Subcutaneous abdominal adipose tissue (tissue), 5 donors: Measurements from ENCODE around the gene GAS6.
A peak's percentile ranks its signal among the peaks of the same experiment; 100 is the strongest.
"Not testable (repeated sequence)": the region's sequence is repeated elsewhere in the genome, so short reads cannot be mapped to it uniquely, and the experiment has no call there.

Source experiments
- H3K27ac ChIP-seq: one replicate; pipeline ENCODE4 v1.7.0; 2013; ENCODE audit warnings: low read depth, mild to moderate bottlenecking, inconsistent platforms, low read length, moderate library complexity
- H3K27me3 ChIP-seq, 5 donors: one replicate each; pipeline ENCODE4 v1.7.0; 2013; ENCODE audit warnings: low read length in 5 of 5, inconsistent platforms in 1 of 5; ENCODE audit not compliant: control insufficient read depth in 5 of 5, insufficient read depth in 4 of 5
- H3K36me3 ChIP-seq, 5 donors: one replicate each; pipeline ENCODE4 v1.7.0; 2013; ENCODE audit warnings: low read length in 5 of 5; ENCODE audit not compliant: control insufficient read depth in 5 of 5, insufficient read depth in 5 of 5
- H3K4me1 ChIP-seq, 5 donors: one replicate each; pipeline ENCODE4 v1.7.0; 2013; ENCODE audit warnings: low read length in 5 of 5, mild to moderate bottlenecking in 3 of 5, moderate library complexity in 1 of 5; ENCODE audit not compliant: control insufficient read depth in 5 of 5, insufficient read depth in 5 of 5
- H3K4me3 ChIP-seq, 5 donors: one replicate each; pipeline ENCODE4 v1.7.0; 2013; ENCODE audit warnings: low read length in 5 of 5, low read depth in 1 of 5
- H3K9ac ChIP-seq, 5 donors: one replicate each; pipeline ENCODE4 v1.7.0; 2013; ENCODE audit warnings: low read length in 5 of 5, mild to moderate bottlenecking in 4 of 5, moderate library complexity in 3 of 5
- H3K9me3 ChIP-seq, 5 donors: one replicate each; pipeline ENCODE4 v1.7.0; 2013; ENCODE audit warnings: low read length in 5 of 5; ENCODE audit not compliant: control insufficient read depth in 5 of 5
- donor health status: healthy.
- donor health status: healthy.
- donor health status: healthy.
- donor health status: healthy.
- donor health status: healthy.

GAS6 gene

GRCh38 chr13:113874579-113875428 is 10.9 kb upstream of the GAS6 start:
- H3K27me3 ChIP-seq: peaks cover 0 to 13% (median 6%) of the 10 kb centered on the region in 5 donors
- H3K4me3 ChIP-seq: no peak overlapping the region
- no peak overlapping the region for H3K9ac ChIP-seq
- no peak overlapping the region for H3K27ac ChIP-seq
- H3K4me1 ChIP-seq: peaks cover 0 to 16% (median 3%) of the 10 kb centered on the region in 5 donors
- no peaks in the 10 kb centered on the region for H3K36me3 ChIP-seq
- H3K9me3 ChIP-seq: no peaks in the 10 kb centered on the region

DNA sequence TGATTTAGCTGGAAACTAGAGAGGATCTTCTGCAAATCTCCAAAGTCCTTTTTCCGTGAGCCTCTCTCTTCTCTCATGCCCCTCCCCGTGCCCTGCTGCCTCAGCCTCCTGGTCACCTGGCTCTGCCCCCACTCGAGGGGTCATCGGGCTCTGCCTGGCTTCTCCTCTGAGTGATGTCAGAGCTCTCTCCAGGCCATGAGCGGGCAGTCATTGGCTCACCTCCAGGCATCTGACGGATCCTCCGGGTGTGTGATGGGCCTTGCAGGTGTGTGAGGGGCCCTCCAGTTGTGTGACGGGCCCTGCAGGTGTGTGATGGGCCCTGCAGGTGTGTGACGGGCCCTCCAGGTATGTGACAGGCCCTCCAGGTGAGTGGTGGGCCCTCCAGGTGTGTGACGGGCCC is 10.3 kb upstream of the GAS6 start:
- no peaks in the 10 kb centered on the region for H3K36me3 ChIP-seq
- H3K9ac ChIP-seq: no peak overlapping the region
- H3K4me1 ChIP-seq: peaks cover 0 to 10% (median 0%) of the 10 kb centered on the region in 5 donors
- no peak overlapping the region for H3K4me3 ChIP-seq
- no peaks in the 10 kb centered on the region for H3K9me3 ChIP-seq
- no peak overlapping the region for H3K27ac ChIP-seq
- H3K27me3 ChIP-seq: peaks cover 0 to 13% (median 6%) of the 10 kb centered on the region in 5 donors

DNA sequence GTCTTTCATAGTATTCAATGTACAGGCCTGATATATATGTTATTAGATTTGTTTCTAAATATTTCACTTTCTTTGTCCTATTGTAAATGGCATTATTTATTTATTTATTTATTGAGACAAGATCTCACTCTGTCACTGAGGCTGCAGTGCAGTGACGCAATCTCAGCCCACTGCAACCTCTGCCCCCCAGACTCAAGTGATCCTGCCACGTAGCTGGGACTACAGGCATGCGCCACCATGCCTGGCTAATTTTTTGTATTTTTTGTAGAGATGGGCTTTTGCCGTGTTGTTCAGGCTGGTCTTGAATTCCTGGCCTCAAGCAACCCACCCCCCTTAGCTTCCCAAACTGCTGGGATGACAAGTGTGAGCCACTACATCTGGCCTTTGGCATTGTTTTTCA is 5.4 kb upstream of the GAS6 start:
- Histone ChIP-seq H3K4me1 (peaks cover under 1 to 6% (median 6%) of the 10 kb centered on the region in 5 donors), H3K9me3 (no peaks in the 10 kb centered on the region), H3K36me3 (no peaks in the 10 kb centered on the region), H3K9ac (no peak overlapping the region), H3K27me3 (peaks cover 0 to 5% (median 0%) of the 10 kb centered on the region in 5 donors), H3K27ac (no peak overlapping the region), H3K4me3 (no peak overlapping the region)

- peaks cover 2 to 15% (median 11%) of the 10 kb centered on the region in 5 donors for H3K4me1 ChIP-seq
- not testable (repeated sequence) for H3K27me3 ChIP-seq, H3K9ac ChIP-seq, H3K27ac ChIP-seq, H3K4me3 ChIP-seq, H3K36me3 ChIP-seq, H3K9me3 ChIP-seq
Measured at GRCh38 chr13:113867913-113868312, 4.0 kb upstream of the GAS6 start.

DNA sequence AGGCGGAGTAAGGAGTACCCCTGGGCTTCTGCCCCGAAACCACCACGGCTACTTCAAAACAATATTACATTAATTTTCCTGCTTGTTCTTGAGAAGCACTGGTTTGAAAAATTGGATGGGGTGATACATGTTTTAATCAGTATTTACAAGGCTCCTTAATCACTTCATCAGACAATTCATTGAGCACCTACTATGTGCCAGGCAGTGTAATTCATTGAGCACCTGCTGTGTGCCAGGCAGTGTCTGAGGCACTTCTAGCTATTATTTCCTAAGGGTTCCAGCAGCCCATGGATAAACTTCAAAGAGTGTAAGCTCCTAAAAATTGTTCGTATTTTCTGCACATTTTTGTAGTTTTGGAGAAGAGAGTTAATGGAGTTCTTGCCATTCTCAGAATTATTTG is 1.6 kb upstream of the GAS6 start:
- H3K9me3 ChIP-seq: no peaks in the 10 kb centered on the region
- H3K4me1 ChIP-seq: peaks cover 2 to 36% (median 34%) of the 10 kb centered on the region in 5 donors
- H3K27me3 ChIP-seq: peaks cover 0 to 3% (median 0%) of the 10 kb centered on the region in 5 donors
- peaks cover 0 to 8% (median 0%) of the 10 kb centered on the region in 5 donors for H3K36me3 ChIP-seq
- no peak overlapping the region for H3K9ac ChIP-seq
- no peak overlapping the region for H3K4me3 ChIP-seq
- no peak overlapping the region for H3K27ac ChIP-seq

DNA sequence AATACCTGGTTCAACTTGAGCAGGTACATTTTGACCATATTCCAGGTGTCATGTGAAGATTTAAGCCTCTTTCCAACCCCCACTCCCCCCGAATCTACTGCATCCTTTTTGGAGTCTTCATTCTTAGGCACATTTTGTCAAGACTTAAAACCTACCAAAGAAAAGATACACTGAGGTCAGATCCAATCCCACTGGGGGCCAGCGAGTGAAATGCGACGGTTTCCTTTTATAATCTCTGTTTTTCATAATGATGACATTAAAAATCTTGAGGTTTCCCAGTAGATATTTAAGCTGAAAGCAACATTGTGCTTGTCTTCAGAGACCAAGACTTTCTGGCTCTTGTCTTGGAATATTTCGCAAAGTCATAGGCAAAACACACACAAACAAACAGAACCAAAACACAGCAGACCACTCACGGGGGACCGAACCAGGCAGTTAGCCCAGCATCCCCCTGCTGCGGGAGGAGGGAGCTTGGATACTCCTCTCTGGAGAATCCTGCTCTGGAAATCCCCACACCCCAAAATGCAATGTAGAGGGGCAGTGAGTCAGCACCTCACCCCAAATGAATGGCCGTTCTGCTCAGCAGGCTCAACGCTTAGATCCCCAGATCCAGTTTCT is 506 bp upstream of the GAS6 start:
- H3K27me3 ChIP-seq: peaks cover 0 to 3% (median 0%) of the 10 kb centered on the region in 5 donors
- H3K4me3 ChIP-seq: peak overlapping the region; percentile 67 to 86 (median 79)
- peak overlapping the region; percentile 50 for H3K27ac ChIP-seq
- peaks cover 2 to 36% (median 34%) of the 10 kb centered on the region in 5 donors for H3K4me1 ChIP-seq
- peaks cover 0 to 11% (median 0%) of the 10 kb centered on the region in 5 donors for H3K36me3 ChIP-seq
- H3K9ac ChIP-seq: peak overlapping the region in 4 of 5 donors; percentile 63 to 76 (median 72)
- H3K9me3 ChIP-seq: no peaks in the 10 kb centered on the region

DNA sequence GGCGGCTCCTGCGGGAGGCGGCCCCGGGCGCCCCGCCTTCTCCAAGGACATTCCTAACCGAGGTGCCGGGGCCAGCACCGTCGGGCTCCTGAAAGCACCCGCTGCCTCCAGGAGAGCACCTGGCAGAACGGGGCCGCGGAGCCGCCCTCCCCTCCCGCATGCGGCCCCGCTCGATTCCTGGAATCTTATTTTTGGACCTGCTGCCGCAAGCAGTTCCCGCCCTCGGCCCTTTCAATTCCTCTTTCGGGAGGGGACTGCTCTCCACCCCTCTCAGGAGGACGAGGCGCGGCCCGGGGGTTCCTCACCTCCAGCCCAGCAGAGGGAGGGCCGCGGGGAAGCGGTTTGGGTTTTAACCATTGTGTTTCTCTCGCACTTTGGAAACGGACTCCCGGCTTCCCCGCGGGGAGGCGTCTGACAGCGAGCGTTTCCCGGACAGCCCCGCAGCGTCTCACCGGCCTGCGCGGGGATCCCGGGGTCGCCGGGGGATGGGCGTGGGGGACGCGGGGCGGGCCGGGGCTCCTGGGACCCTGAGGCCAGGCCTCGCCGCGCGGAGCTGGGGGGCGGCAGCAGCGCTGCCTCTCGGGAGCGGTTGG is 849 bp downstream of the GAS6 start:
- Histone ChIP-seq H3K4me3 (peak overlapping the region in 4 of 5 donors; percentile 65 to 86 (median 78)), H3K36me3 (peaks cover 0 to 24% (median 0%) of the 10 kb centered on the region in 5 donors), H3K9me3 (no peaks in the 10 kb centered on the region), H3K27ac (peak overlapping the region; percentile 25), H3K27me3 (peaks cover 0 to 3% (median 0%) of the 10 kb centered on the region in 5 donors), H3K4me1 (peaks cover 2 to 39% (median 34%) of the 10 kb centered on the region in 5 donors), H3K9ac (peak overlapping the region in 4 of 5 donors; percentile 4 to 69 (median 52))

DNA sequence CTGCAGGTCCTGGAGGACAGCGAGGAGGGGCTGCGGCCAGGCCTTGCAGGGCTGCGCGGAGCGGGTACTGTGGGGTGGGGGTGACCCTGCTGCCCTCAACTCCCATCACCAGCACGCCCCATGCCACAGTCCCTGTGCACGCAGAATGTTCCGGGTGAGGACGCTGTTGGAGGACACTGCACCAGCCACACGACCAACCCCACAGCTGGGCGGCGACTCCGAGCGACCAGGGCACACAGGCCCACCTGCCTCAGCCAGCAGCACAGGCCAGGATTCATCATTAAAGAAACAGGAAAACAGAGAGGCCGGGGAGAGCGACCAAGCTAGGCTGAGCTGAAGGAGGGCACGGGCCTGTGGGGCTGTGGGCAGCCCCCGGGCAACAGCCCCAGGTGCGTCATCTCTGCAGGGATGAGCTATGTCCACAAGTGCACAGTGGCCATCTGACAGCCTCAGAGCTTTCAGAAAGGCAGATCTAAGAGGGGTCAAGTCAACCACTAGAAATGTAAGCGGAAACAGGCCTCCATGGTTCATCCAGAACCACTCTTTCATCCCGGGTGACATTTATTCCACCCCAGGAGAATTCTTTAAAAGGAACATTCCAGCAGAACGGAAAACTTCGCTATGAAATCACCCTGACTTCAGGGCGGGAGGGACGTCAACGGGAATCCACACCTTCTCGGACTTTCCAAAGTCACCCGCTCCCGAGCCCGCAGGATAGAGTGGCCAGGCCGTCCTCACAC is 1.5 kb downstream of the GAS6 start:
- H3K9me3 ChIP-seq: no peaks in the 10 kb centered on the region
- peak overlapping the region; percentile 25 for H3K27ac ChIP-seq
- H3K36me3 ChIP-seq: peaks cover 0 to 25% (median 0%) of the 10 kb centered on the region in 5 donors
- peaks cover 2 to 43% (median 34%) of the 10 kb centered on the region in 5 donors for H3K4me1 ChIP-seq
- H3K9ac ChIP-seq: peak overlapping the region in 4 of 5 donors; percentile 4 to 69 (median 48)
- peaks cover 0 to 3% (median 0%) of the 10 kb centered on the region in 5 donors for H3K27me3 ChIP-seq
- H3K4me3 ChIP-seq: peak overlapping the region in 4 of 5 donors; percentile 65 to 86 (median 78)

GRCh38 chr13:113861433-113862030 is 2.3 kb downstream of the GAS6 start:
- Histone ChIP-seq H3K9ac (no peak overlapping the region), H3K27ac (no peak overlapping the region), H3K9me3 (no peaks in the 10 kb centered on the region), H3K27me3 (peaks cover 0 to 3% (median 0%) of the 10 kb centered on the region in 5 donors), H3K4me1 (peaks cover 6 to 47% (median 40%) of the 10 kb centered on the region in 5 donors), H3K36me3 (peaks cover 0 to 25% (median 0%) of the 10 kb centered on the region in 5 donors), H3K4me3 (no peak overlapping the region)
